PFSK-1 (cell line): ENCODE results near the gene MEI1.

Experiments
- FOXP2 ChIP-seq: optimal IDR thresholded peaks from 2 replicates; pipeline ENCODE3; 2011; ENCODE audit warnings: borderline replicate concordance, control low read depth, inconsistent platforms; ENCODE audit not compliant: insufficient read depth; ENCODE audit errors: extremely low read length, extremely low read depth
- POLR2AphosphoS5 ChIP-seq: IDR thresholded peaks from 2 replicates; pipeline ENCODE4 v1.6.1; 2012; ENCODE audit warnings: low read depth, mild to moderate bottlenecking, control low read depth, low read length, moderate library complexity
- REST ChIP-seq, 2 experiments: IDR thresholded peaks; 2 replicates each; pipeline versions ENCODE4 v1.6.1 to v1.8.0; 2011 to 2012; ENCODE audit warnings: low read depth in 2 of 2, low read length in 2 of 2, control low read depth in 1 of 2, inconsistent platforms in 1 of 2, mild to moderate bottlenecking in 1 of 2, moderate library complexity in 1 of 2; ENCODE audit not compliant: insufficient read depth in 1 of 2
- SIN3A ChIP-seq: IDR thresholded peaks from 2 replicates; pipeline ENCODE4 v1.6.1; 2012; ENCODE audit warnings: mild to moderate bottlenecking, low read length, moderate library complexity, borderline replicate concordance; ENCODE audit not compliant: insufficient read depth
- TAF1 ChIP-seq: IDR thresholded peaks from 2 replicates; pipeline ENCODE4 v1.6.1; 2012; ENCODE audit warnings: low read length, control low read depth, borderline replicate concordance; ENCODE audit not compliant: insufficient read depth

DNA sequence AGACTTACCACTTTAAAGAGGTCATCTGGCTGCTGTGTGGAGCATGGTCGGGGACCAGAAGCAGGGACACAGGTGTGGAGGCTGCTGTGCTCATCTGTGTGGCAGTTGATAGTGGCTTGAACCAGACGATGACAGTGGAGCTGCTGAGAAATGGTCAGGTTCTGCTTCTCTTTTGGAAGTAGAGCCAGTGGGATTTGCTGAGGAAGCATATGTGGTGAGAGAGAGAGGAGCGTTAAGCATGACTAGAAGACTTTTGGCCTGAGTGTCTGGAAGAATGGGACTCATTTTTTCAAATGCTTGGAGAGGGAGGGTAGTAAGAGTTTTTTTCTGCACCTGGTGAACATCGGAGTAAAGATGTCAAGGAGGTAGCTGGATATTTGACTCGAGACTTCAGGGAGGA lies 121.1 kb downstream of the MEI1 start:
- TF ChIP-seq TAF1 (no peak), POLR2AphosphoS5 (no peak), SIN3A (no peak), REST (IDR thresholded peaks at IDR 0.05; ENCODE audit: insufficient read depth in 1 of 2, low read depth in 2 of 2, low read length in 2 of 2) (no peak), FOXP2 (no peak)
